ENCODE data around the gene RNF224.

- TF ChIP-seq SP1 (IDR thresholded peaks at IDR 0.05; ENCODE audit: low read depth) (no peak), POLR2AphosphoS5 (IDR thresholded peaks at IDR 0.05; ENCODE audit: low read depth, low read length) (no peak), EZH2 (IDR thresholded peaks at IDR 0.05) (no peak), TCF7L2 (IDR thresholded peaks at IDR 0.05; ENCODE audit: borderline replicate concordance, extremely low read depth, insufficient read depth, insufficient read length) (no peak)
These were observed 32.9 kb upstream of the RNF224 start for GRCh38 chr9:137194388-137194787.

Measured in HCT116 (cell line).